Suprapubic skin (tissue), 4 donors: ENCODE data around the gene LYG1. TPM values are rescaled to one million over a fixed set of nuclear protein-coding genes. Genes with fewer than 3 reads are reported as not detected.
"Not testable (repeated sequence)": the region's sequence is repeated elsewhere in the genome, so short reads cannot be mapped to it uniquely, and the experiment has no call there.

Experiments used
- DNase-seq, 2 donors: peaks; one replicate each; pipeline ENCODE4 v3.0.0-alpha.2; 2019; ENCODE audit warnings: low spot score in 2 of 2
- H3K27ac ChIP-seq: fragments of 200-600 bp; sonication (generic); one replicate; pipeline ENCODE4 v1.5.1; 2019
- H3K27me3 ChIP-seq: fragments of 200-600 bp; sonication (generic); one replicate; pipeline ENCODE4 v1.5.1; 2019
- H3K36me3 ChIP-seq: fragments of 200-600 bp; sonication (generic); one replicate; pipeline ENCODE4 v1.5.1; 2019
- H3K4me1 ChIP-seq: fragments of 200-600 bp; sonication (generic); one replicate; pipeline ENCODE4 v1.5.1; 2019
- H3K4me3 ChIP-seq: fragments of 200-600 bp; sonication (generic); one replicate; pipeline ENCODE4 v1.5.1; 2019; ENCODE audit warnings: mild to moderate bottlenecking
- H3K9me3 ChIP-seq: fragments of 200-600 bp; sonication (generic); one replicate; pipeline ENCODE4 v1.5.1; 2019
- EP300 ChIP-seq: sonication (generic); formaldehyde crosslinking; IDR thresholded peaks from one replicate; pipeline ENCODE4 v1.6.1; 2017; ENCODE audit warnings: antibody characterized with exemption
- POLR2A ChIP-seq, 2 donors: fragments of 450-650 bp; IDR thresholded peaks; one replicate each; pipeline ENCODE4 v1.6.1; 2017; ENCODE audit warnings: antibody characterized with exemption in 2 of 2, mild to moderate bottlenecking in 2 of 2, moderate library complexity in 2 of 2
- POLR2AphosphoS5 ChIP-seq, 3 donors: sonication (generic); formaldehyde crosslinking; IDR thresholded peaks; one replicate each; pipeline ENCODE4 v1.6.1; 2017; ENCODE audit warnings: antibody characterized with exemption in 3 of 3
- WGBS: methylation state at CpG from one replicate; pipeline ENCODE4 v1.1.5; 2018; 5-methylcytosine and 5-hydroxymethylcytosine counted together
- total RNA-seq, 4 donors: library from RNA; depleted of rRNA; stranded (reverse); fragments of >200 nt; gene quantifications; one replicate each; pipeline ENCODE4 v1.1.0, GENCODE V29; 2016
- TF ChIP-seq, protein P1 (sequence below), 2 donors: fragments of 200-600 bp in 1 of 2; fragments of 450-650 bp in 1 of 2; sonication (generic) in 1 of 2; IDR thresholded peaks; one replicate each; pipeline ENCODE4 v1.5.1; 2016 to 2019; ENCODE audit warnings: antibody characterized with exemption in 2 of 2, mild to moderate bottlenecking in 1 of 2, moderate library complexity in 1 of 2

Gene LYG1
- total RNA-seq, result 1 to 10 TPM in 3 of 4 donors, under 1 TPM in 1; 0.89 to 4.0 (median 1.4) TPM

DNA sequence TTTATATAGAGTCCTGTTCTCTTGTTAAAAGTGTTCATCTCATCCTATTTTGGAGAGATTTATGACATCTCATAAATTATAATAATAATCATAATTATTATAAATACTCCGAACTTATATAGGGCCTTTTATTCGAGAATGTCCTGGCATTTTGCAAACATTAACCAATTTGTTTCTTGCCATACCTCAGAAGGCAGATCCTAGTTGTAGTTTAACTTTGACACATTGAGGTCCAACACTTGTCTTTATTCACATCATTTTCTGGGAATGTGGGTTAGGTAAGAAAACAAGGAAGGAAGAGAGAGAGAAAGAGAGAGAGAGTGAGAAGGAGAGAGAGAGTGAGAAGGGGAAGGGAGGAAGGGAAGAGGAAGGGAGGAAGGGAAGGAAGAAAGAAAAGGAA is at the start of gene LYG1:
Gene LYG1 (minus strand): TSS at position 101 of the 400 bp plus-strand sequence. CDS start 5,527 bp downstream, outside the sequence.
- not testable (repeated sequence) for DNase-seq, H3K36me3 ChIP-seq, H3K27me3 ChIP-seq, H3K9me3 ChIP-seq, H3K4me1 ChIP-seq, H3K4me3 ChIP-seq, H3K27ac ChIP-seq
- WGBS, result 87% methylated on average over 2 of the region's 2 CpGs

DNA sequence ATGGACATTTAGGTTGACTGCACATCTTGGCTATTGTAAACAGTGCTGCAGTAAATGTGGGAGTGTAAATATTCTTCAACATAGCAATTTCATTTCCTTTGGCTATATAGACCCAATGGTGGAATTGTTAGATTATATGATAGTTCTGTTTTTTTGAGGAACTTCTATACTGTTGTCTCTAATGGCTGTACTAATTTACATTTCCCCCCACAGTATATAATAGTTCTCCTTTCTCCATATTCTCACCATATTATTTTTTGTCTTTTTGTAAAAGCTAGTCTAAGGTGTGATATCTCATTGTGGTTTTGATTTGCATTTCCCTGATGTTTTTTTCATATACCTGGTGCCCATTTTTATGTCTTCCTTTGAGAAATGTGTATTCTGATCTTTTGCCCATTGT is 49.2 kb upstream of the LYG1 start:
- no peaks in the 10 kb centered on the region for H3K4me1 ChIP-seq
- no peaks in the 10 kb centered on the region for H3K36me3 ChIP-seq
- DNase-seq, result no peak
- no peak overlapping the region for H3K27ac ChIP-seq
- no peaks in the 10 kb centered on the region for H3K9me3 ChIP-seq
- no peaks in the 10 kb centered on the region for H3K27me3 ChIP-seq
- no peak for TF ChIP-seq EP300
- TF ChIP-seq, protein P1, sequence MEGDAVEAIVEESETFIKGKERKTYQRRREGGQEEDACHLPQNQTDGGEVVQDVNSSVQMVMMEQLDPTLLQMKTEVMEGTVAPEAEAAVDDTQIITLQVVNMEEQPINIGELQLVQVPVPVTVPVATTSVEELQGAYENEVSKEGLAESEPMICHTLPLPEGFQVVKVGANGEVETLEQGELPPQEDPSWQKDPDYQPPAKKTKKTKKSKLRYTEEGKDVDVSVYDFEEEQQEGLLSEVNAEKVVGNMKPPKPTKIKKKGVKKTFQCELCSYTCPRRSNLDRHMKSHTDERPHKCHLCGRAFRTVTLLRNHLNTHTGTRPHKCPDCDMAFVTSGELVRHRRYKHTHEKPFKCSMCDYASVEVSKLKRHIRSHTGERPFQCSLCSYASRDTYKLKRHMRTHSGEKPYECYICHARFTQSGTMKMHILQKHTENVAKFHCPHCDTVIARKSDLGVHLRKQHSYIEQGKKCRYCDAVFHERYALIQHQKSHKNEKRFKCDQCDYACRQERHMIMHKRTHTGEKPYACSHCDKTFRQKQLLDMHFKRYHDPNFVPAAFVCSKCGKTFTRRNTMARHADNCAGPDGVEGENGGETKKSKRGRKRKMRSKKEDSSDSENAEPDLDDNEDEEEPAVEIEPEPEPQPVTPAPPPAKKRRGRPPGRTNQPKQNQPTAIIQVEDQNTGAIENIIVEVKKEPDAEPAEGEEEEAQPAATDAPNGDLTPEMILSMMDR (IDR thresholded peaks at IDR 0.05), result no peak
- TF ChIP-seq POLR2AphosphoS5 (IDR thresholded peaks at IDR 0.05), result no peak
- TF ChIP-seq POLR2A (IDR thresholded peaks at IDR 0.05), result no peak
- no peak overlapping the region for H3K4me3 ChIP-seq

DNA sequence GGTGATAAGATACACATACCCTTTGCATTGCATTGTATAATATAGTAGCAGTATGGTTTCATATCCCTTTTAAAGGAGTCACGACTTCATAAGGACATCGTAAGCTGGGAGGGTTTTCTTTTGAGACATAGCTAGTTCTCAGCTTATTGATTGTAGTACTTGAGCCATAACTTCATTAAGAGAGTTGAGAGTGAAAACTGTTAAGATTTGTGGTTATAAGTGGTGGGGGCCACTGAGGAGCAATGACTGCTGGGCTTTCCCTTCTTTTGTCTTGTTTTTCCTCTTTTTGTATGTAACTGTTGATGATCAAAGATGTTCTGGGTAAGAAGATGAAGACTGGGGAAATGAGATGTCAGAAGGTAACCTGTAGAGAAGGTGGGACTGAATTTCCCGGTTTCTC is 47.2 kb upstream of the LYG1 start:
- H3K36me3 ChIP-seq, result no peaks in the 10 kb centered on the region
- no peaks in the 10 kb centered on the region for H3K4me1 ChIP-seq
- TF ChIP-seq EP300 (no peak), POLR2A (IDR thresholded peaks at IDR 0.05) (no peak), POLR2AphosphoS5 (IDR thresholded peaks at IDR 0.05) (no peak)
- TF ChIP-seq, protein P1 (IDR thresholded peaks at IDR 0.05), result no peak
- no peak for DNase-seq
- H3K27me3 ChIP-seq, result no peaks in the 10 kb centered on the region
- H3K4me3 ChIP-seq, result no peak overlapping the region
- 90% methylated on average over 3 of the region's 3 CpGs for WGBS
- no peak overlapping the region for H3K27ac ChIP-seq
- H3K9me3 ChIP-seq, result no peaks in the 10 kb centered on the region

DNA sequence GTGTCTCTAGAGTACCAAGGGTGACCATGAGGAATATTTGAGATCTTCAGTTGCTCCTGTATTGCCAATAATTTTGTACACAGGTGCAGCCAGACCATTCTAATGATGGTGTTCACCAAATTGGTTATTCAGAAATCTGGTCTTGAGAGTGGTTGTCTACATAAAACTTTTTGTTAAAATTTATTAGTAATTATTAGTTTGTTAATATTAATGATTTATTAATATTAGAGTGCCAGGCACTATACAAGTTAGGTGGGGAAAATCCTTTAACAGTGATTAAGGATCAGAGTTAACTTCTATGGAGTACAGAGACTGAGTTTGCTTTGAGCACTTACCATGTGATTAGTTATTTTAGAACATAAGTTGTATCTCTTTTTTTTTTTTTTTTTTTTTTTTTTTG is 45.2 kb upstream of the LYG1 start:
- no peak for DNase-seq
- H3K27me3 ChIP-seq, result no peaks in the 10 kb centered on the region
- no peaks in the 10 kb centered on the region for H3K4me1 ChIP-seq
- no peak for TF ChIP-seq POLR2A (IDR thresholded peaks at IDR 0.05)
- TF ChIP-seq, protein P1 (IDR thresholded peaks at IDR 0.05), result no peak
- no peak for TF ChIP-seq EP300
- no peak for TF ChIP-seq POLR2AphosphoS5 (IDR thresholded peaks at IDR 0.05)
- H3K27ac ChIP-seq, result no peak overlapping the region
- no peaks in the 10 kb centered on the region for H3K36me3 ChIP-seq
- H3K9me3 ChIP-seq, result no peaks in the 10 kb centered on the region
- H3K4me3 ChIP-seq, result no peak overlapping the region

DNA sequence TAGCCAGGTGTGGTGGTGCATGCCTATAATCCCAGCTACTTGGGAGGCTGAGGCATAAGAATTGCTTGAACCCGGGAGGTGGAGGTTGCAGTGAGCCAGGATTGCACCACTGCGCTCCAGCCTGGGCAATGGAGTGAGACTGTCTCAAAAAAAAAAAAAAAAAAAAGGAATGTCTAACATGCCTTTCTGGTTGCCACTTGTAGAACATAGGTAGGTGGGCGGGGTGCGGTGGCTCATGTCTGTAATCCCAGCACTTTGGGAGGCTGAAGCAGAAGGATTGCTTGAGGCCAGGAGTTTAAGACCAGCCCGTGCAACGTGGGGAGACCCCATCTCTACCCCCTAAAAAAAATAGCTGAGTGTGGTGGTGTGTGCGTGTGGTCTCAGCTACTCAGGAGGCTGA is 44.4 kb upstream of the LYG1 start:
- not testable (repeated sequence) for H3K4me1 ChIP-seq, DNase-seq, H3K36me3 ChIP-seq, H3K27me3 ChIP-seq, H3K4me3 ChIP-seq, H3K9me3 ChIP-seq, H3K27ac ChIP-seq
- WGBS, result 98% methylated on average over 7 of the region's 7 CpGs

DNA sequence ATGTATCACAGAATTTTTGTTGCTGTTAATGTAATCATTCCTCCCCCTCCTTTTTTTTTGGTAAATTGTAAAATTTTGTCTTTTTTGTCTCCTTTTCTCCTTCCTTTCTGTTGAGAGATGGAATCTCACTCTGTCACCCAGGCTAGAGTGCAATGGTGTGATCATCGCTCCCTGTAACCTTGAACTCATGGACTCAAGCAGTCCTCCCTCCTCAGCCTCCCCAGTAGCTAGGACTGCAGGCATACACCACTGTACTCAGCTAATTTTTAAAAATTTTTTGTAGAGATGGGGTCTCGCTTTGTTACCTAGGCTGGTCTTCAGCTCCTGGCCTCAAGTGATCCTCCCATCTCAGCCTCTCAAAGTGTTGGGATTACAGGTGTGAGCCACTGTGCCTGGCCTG is 41.5 kb upstream of the LYG1 start:
- TF ChIP-seq, protein P1 (IDR thresholded peaks at IDR 0.05), result no peak
- no peak for TF ChIP-seq POLR2A (IDR thresholded peaks at IDR 0.05)
- TF ChIP-seq POLR2AphosphoS5 (IDR thresholded peaks at IDR 0.05), result no peak
- 97% methylated on average over 2 of the region's 2 CpGs for WGBS
- H3K9me3 ChIP-seq, result no peaks in the 10 kb centered on the region

More for the DNA sequence above, 41.5 kb upstream of the LYG1 start:
- H3K4me3 ChIP-seq, result no peak overlapping the region
- peaks cover 24% of the 10 kb centered on the region for H3K4me1 ChIP-seq
- no peak overlapping the region for H3K27ac ChIP-seq
- no peaks in the 10 kb centered on the region for H3K27me3 ChIP-seq
- H3K36me3 ChIP-seq, result no peaks in the 10 kb centered on the region
- DNase-seq, result no peak
